MCF 10A (cell line): Measurements from ENCODE around the gene CFAP47. TPM values are rescaled to one million over a fixed set of nuclear protein-coding genes. Genes with fewer than 3 reads are reported as not detected.

Experiments
- BruUV-seq: library from RNA; stranded (reverse); fragments of 400-500 nt; replicated peaks from 2 replicates; lab custom pipeline; 2021; lab: Mats Ljungman, UMichigan
- CTCF ChIA-PET: fragments of 300-600 bp; sonication (Branson Sonifier 250); formaldehyde crosslinking; extraction: SDS; loops from one replicate; lab custom pipeline; 2021; ENCODE audit warnings: antibody characterized with exemption, inconsistent platforms; lab: Yijun Ruan, JAX
- POLR2A ChIA-PET: fragments of 300-600, 350-650 bp; sonication (Branson Sonifier 250); formaldehyde crosslinking; extraction: SDS; loops from one replicate; lab custom pipeline; 2020; ENCODE audit warnings: antibody characterized with exemption, inconsistent platforms; lab: Yijun Ruan, JAX
- DNase-seq: peaks from one replicate; pipeline ENCODE4 v3.0.0-alpha.2; 2018; ENCODE audit not compliant: unreplicated experiment
- H3K27ac Mint-ChIP-seq: one replicate; pipeline ENCODE4 v1.8.0; 2022; ENCODE audit warnings: mild to moderate bottlenecking, low read depth, mixed read lengths; ENCODE audit not compliant: unreplicated experiment
- H3K27me3 Mint-ChIP-seq: one replicate; pipeline ENCODE4 v1.8.0; 2022; ENCODE audit warnings: mixed read lengths; ENCODE audit not compliant: insufficient read depth, unreplicated experiment
- H3K36me3 Mint-ChIP-seq: one replicate; pipeline ENCODE4 v1.8.0; 2022; ENCODE audit warnings: mild to moderate bottlenecking, moderate library complexity, mixed read lengths; ENCODE audit not compliant: insufficient read depth, unreplicated experiment
- H3K4me1 Mint-ChIP-seq: one replicate; pipeline ENCODE4 v1.8.0; 2022; ENCODE audit warnings: mixed read lengths; ENCODE audit not compliant: insufficient read depth, unreplicated experiment
- H3K4me3 Mint-ChIP-seq: one replicate; pipeline ENCODE4 v1.8.0; 2022; ENCODE audit warnings: mild to moderate bottlenecking, moderate library complexity, mixed read lengths; ENCODE audit not compliant: unreplicated experiment
- H3K9me3 Mint-ChIP-seq: one replicate; pipeline ENCODE4 v1.8.0; 2022; ENCODE audit warnings: mixed read lengths; ENCODE audit not compliant: unreplicated experiment
- CTCF ChIP-seq: fragments of 200-600 bp; IDR thresholded peaks from one replicate; pipeline ENCODE4 v1.8.0; 2022; ENCODE audit warnings: antibody characterized with exemption, mild to moderate bottlenecking; ENCODE audit not compliant: unreplicated experiment
- intact Hi-C: fragments of 100-400 bp; cut with micrococcal nuclease; formaldehyde crosslinking; loops from 2 replicates; pipeline ENCODE4 v1.14.1; 2022
- total RNA-seq: library from RNA; stranded (reverse); gene quantifications from 2 replicates; pipeline ENCODE4 v1.2.3, GENCODE V29; 2022

The CFAP47 gene
- total RNA-seq, 1 experiment from 2014 or later: not detected

GRCh38 chrX:36357855-36358254, 438.3 kb downstream of the CFAP47 start:
- BruUV-seq: no TSS peak
- H3K4me1 Mint-ChIP-seq: no peaks in the 10 kb centered on the region
- no peak overlapping the region for H3K4me3 Mint-ChIP-seq
- intact Hi-C loops: no loop called here
- DNase-seq: no peak
- H3K9me3 Mint-ChIP-seq: peaks cover 10% of the 10 kb centered on the region
- no peaks in the 10 kb centered on the region for H3K36me3 Mint-ChIP-seq
- H3K27me3 Mint-ChIP-seq: no peaks in the 10 kb centered on the region
- H3K27ac Mint-ChIP-seq: no peak overlapping the region
- no peak for TF ChIP-seq CTCF
- ChIA-PET POLR2A (no interaction called here), CTCF (interaction anchor here (0.5 to 0.6 kb wide), 2 partner anchors 542 to 579 kb away, joined by 3 read pairs; no protein-coding TSS in a partner anchor)

- intact Hi-C loops: no loop called here
- Mint-ChIP-seq H3K9me3 (peaks cover 8% of the 10 kb centered on the region), H3K36me3 (no peaks in the 10 kb centered on the region), H3K4me3 (no peak overlapping the region), H3K27me3 (no peaks in the 10 kb centered on the region), H3K27ac (no peak overlapping the region), H3K4me1 (no peaks in the 10 kb centered on the region)
- ChIA-PET POLR2A (no interaction called here), CTCF (no interaction called here)
- DNase-seq: no peak
- BruUV-seq: no TSS peak
- TF ChIP-seq CTCF: no peak
Measured at GRCh38 chrX:36364262-36364661, 444.7 kb downstream of the CFAP47 start.

DNA sequence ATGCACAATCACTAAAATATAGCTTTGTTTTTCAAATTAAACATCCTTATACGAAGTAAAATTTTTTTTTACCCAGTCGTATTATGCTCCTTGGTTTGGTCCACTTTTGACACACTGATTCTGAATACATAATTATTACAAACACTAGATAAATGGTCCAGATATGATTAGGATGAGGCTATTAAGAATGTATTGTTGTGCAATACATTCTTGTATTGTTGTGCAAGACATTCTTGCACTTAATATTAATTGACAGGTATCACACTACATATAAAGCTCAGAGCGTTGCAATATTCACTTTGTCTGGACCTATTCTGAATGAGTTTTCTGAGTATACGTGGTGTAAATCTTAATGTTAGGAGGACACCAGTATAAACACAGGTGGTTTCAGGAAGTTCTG, 464.0 kb downstream of the CFAP47 start:
- ChIA-PET CTCF (no interaction called here), POLR2A (no interaction called here)
- peaks cover 1% of the 10 kb centered on the region for H3K4me1 Mint-ChIP-seq
- no peak for DNase-seq
- TF ChIP-seq CTCF: no peak
- H3K4me3 Mint-ChIP-seq: no peak overlapping the region
- BruUV-seq: no TSS peak
- H3K27ac Mint-ChIP-seq: no peak overlapping the region
- H3K27me3 Mint-ChIP-seq: no peaks in the 10 kb centered on the region
- no peaks in the 10 kb centered on the region for H3K9me3 Mint-ChIP-seq
- intact Hi-C loops: no loop called here
- H3K36me3 Mint-ChIP-seq: no peaks in the 10 kb centered on the region

DNA sequence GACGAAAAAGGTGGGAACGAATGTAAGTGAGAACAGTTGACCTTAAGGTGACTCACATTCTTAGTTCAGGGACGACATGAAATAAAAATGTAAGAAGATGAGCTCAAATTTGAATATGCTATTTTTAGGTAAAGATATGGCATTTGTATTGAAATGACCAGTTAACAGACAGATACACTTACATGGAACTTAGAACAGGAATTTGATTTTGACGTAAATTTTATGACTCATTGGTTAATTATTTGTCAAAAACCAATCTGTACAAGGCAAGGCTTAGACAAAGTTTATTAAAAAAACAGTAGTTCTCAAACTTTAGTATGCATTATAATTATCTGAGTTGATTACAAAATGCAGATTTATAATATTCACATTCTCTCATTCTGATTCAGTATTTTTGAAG, 469.4 kb downstream of the CFAP47 start:
- ChIA-PET CTCF (interaction anchor here (0.6 kb wide), 1 partner anchor 135 kb away, joined by 3 read pairs; no protein-coding TSS in a partner anchor), POLR2A (interaction anchor here (0.5 to 0.8 kb wide), 2 partner anchors 151 to 319 kb away, joined by 4 read pairs; no protein-coding TSS in a partner anchor)
- no peak overlapping the region for H3K4me3 Mint-ChIP-seq
- H3K4me1 Mint-ChIP-seq: peaks cover 8% of the 10 kb centered on the region
- H3K27me3 Mint-ChIP-seq: no peaks in the 10 kb centered on the region
- no TSS peak for BruUV-seq
- no peaks in the 10 kb centered on the region for H3K36me3 Mint-ChIP-seq
- peak overlapping the region; percentile 12 for H3K27ac Mint-ChIP-seq
- intact Hi-C loops: no loop called here
- peak; percentile 3 for DNase-seq
- no peak for TF ChIP-seq CTCF
- no peaks in the 10 kb centered on the region for H3K9me3 Mint-ChIP-seq
